Left kidney (tissue), 2 donors: ENCODE measurements around the gene GTF2E1. TPM values are rescaled to one million over a fixed set of nuclear protein-coding genes. Genes with fewer than 3 reads are reported as not detected.
"Not testable (repeated sequence)": the region's sequence is repeated elsewhere in the genome, so short reads cannot be mapped to it uniquely, and the experiment has no call there.

Experiments
- DNase-seq: peaks from one replicate; pipeline ENCODE4 v3.0.0-alpha.2; 2013
- polyA plus RNA-seq: library from polyadenylated mRNA; unstranded; fragments of 120-200 nt; gene quantifications from one replicate; pipeline ENCODE4 v1.2.1, GENCODE V29; 2013; ENCODE audit not compliant: insufficient read length

The GTF2E1 gene
- polyA plus RNA-seq, 1 donor, result 18.5 TPM

- DNase-seq, result no peak
Observed at GRCh38 chr3:120752865-120753264, 10.3 kb downstream of the GTF2E1 start.

- no peak for DNase-seq
Observed at GRCh38 chr3:120753810-120754209, 11.3 kb downstream of the GTF2E1 start.

GRCh38 chr3:120756061-120756460 lies 13.5 kb downstream of the GTF2E1 start:
- DNase-seq, result no peak

- not testable (repeated sequence) for DNase-seq
Observed at GRCh38 chr3:120758551-120758950, 16.0 kb downstream of the GTF2E1 start.

GRCh38 chr3:120762615-120763014 lies 20.1 kb downstream of the GTF2E1 start:
- no peak for DNase-seq

- no peak for DNase-seq
Observed at GRCh38 chr3:120763601-120764000, 21.1 kb downstream of the GTF2E1 start.

- DNase-seq, result no peak
Observed at GRCh38 chr3:120764206-120764605, 21.7 kb downstream of the GTF2E1 start.

- DNase-seq, result no peak
Observed at GRCh38 chr3:120765830-120766493, 23.4 kb downstream of the GTF2E1 start.

GRCh38 chr3:120766576-120766975 lies 24.0 kb downstream of the GTF2E1 start:
- no peak for DNase-seq

- no peak for DNase-seq
Observed at GRCh38 chr3:120767106-120767505, 24.6 kb downstream of the GTF2E1 start.

GRCh38 chr3:120769436-120769835 lies 26.9 kb downstream of the GTF2E1 start:
- no peak for DNase-seq

- no peak for DNase-seq
Observed at GRCh38 chr3:120770891-120771290, 28.3 kb downstream of the GTF2E1 start.

GRCh38 chr3:120772081-120772480 lies 29.5 kb downstream of the GTF2E1 start:
- no peak for DNase-seq

- no peak for DNase-seq
Observed at GRCh38 chr3:120773932-120774331, 31.4 kb downstream of the GTF2E1 start.

- no peak for DNase-seq
Observed at GRCh38 chr3:120775411-120775810, 32.9 kb downstream of the GTF2E1 start.

GRCh38 chr3:120778776-120779175 lies 36.2 kb downstream of the GTF2E1 start:
- DNase-seq, result no peak

GRCh38 chr3:120780977-120781376 lies 38.4 kb downstream of the GTF2E1 start:
- DNase-seq, result no peak

- DNase-seq, result not testable (repeated sequence)
Observed at GRCh38 chr3:120785832-120786231, 43.3 kb downstream of the GTF2E1 start.

GRCh38 chr3:120791010-120791409 lies 48.5 kb downstream of the GTF2E1 start:
- no peak for DNase-seq

GRCh38 chr3:120791913-120792312 lies 49.4 kb downstream of the GTF2E1 start:
- DNase-seq, result no peak

- no peak for DNase-seq
Observed at GRCh38 chr3:120793601-120794000, 51.1 kb downstream of the GTF2E1 start.

- DNase-seq, result peak; percentile 72
Observed at GRCh38 chr3:120795017-120795648, 52.6 kb downstream of the GTF2E1 start.

GRCh38 chr3:120795959-120796358 lies 53.4 kb downstream of the GTF2E1 start:
- no peak for DNase-seq

GRCh38 chr3:120796976-120797375 lies 54.4 kb downstream of the GTF2E1 start:
- no peak for DNase-seq
